ENCODE results near the gene FGGY.

The FGGY gene

DNA sequence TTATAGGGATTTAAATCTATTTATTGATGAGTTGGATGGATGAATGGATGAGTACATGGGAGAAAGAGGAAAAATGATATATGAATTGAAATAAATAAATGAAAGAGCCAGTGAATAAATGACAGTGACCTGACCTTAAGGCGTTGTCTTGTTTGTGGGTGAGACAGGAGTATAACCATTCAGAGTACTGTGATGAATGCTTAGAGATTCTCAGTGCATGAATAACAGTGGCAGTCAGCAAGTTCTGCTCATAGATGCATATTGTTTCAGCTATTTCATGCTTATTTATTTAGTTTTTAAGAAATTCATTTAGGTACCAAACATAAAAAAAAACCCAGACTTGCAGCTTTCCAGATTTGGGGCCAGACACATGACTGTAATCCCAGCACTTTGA lies 116.4 kb downstream of the FGGY start:
- H3K4me3 ChIP-seq (ENCODE audit: low read depth, low read length) = no peak overlapping the region
- ChIA-PET POLR2A (no interaction called here), CTCF (interaction anchor here (1.8 kb wide), 1 partner anchor 286 kb away, joined by 4 read pairs; no protein-coding TSS in a partner anchor)
- DNase-seq (ENCODE audit: low read depth, low spot score) = no peak
- TF ChIP-seq, protein P1, sequence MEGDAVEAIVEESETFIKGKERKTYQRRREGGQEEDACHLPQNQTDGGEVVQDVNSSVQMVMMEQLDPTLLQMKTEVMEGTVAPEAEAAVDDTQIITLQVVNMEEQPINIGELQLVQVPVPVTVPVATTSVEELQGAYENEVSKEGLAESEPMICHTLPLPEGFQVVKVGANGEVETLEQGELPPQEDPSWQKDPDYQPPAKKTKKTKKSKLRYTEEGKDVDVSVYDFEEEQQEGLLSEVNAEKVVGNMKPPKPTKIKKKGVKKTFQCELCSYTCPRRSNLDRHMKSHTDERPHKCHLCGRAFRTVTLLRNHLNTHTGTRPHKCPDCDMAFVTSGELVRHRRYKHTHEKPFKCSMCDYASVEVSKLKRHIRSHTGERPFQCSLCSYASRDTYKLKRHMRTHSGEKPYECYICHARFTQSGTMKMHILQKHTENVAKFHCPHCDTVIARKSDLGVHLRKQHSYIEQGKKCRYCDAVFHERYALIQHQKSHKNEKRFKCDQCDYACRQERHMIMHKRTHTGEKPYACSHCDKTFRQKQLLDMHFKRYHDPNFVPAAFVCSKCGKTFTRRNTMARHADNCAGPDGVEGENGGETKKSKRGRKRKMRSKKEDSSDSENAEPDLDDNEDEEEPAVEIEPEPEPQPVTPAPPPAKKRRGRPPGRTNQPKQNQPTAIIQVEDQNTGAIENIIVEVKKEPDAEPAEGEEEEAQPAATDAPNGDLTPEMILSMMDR (IDR thresholded peaks at IDR 0.05; ENCODE audit: insufficient read depth, low read length, missing control alignments) = no peak

DNA sequence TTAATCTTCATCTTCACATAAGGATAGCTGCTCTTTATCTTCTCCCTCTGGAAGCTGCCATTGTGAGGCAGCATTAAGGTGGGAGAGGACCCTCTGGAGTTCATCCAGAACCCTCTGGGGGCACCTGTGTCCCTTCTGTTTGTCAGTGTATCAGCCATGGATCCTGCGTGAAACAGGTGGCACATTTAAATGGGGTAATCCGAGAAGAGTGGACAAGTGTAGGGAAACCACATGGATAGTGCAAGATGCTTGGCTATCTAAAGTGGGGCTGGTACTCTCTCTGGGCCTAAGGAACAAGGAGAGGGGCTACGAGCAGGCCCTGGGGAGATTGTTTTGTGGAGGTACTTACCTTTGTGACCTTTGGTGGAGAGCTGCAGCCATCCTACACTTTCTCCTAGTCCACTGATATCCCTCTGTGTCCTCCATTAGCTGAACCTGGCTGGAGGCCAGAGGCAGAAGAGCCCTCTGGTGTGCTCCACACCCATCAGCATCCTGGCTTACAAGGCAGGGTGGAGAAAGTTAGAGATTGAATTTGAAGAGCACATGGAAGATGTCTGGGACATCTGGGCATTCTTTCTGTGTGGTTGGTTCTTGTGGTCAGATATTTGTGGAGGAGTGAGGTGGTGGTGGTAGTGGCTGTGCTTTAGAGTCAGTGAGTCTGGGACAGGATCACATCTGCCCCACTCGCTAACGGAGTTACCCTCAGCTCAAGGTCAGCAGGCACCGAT lies 117.7 kb downstream of the FGGY start:
- no peak overlapping the region for H3K4me3 ChIP-seq (ENCODE audit: low read depth, low read length)
- TF ChIP-seq, protein P1 (IDR thresholded peaks at IDR 0.05; ENCODE audit: insufficient read depth, low read length, missing control alignments) = no peak
- DNase-seq (ENCODE audit: low read depth, low spot score) = no peak
- ChIA-PET POLR2A (no interaction called here), CTCF (interaction anchor here (1.0 to 1.8 kb wide), 2 partner anchors 17 to 285 kb away, joined by 3 to 4 read pairs; no protein-coding TSS in a partner anchor)

DNA sequence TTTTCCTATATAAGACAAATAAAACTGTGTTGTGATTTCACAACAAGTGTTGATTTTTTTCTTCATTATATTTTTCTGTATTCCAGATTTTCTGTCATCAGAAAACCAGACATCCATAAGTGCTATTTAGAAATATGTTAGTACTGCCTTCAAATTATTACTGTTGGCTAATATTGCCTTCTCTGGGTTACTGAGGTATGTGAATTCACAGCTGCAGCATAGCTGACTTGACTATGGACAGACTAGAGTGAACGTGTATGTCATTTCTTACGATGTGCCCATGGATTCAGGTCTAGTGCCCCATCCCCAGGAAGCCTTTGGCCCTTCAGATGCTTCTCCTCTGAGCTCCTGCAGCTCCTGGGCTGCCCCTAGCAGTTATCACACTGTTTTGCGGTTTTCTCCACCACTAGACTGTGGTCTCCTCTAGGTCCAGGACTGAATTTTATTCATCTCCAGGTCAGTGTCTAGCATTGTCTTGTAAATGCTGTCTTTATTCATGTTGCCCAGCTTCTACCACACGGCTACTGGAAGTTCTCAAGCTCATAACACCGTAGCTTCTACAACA lies 118.5 kb downstream of the FGGY start:
- no peak overlapping the region for H3K4me3 ChIP-seq (ENCODE audit: low read depth, low read length)
- TF ChIP-seq, protein P1 (IDR thresholded peaks at IDR 0.05; ENCODE audit: insufficient read depth, low read length, missing control alignments) = no peak
- DNase-seq (ENCODE audit: low read depth, low spot score) = no peak
- POLR2A ChIA-PET = no interaction called here
- CTCF ChIA-PET = interaction anchor here (1.5 to 1.6 kb wide), 2 partner anchors 15 to 17 kb away, joined by 3 to 5 read pairs; no protein-coding TSS in a partner anchor

DNA sequence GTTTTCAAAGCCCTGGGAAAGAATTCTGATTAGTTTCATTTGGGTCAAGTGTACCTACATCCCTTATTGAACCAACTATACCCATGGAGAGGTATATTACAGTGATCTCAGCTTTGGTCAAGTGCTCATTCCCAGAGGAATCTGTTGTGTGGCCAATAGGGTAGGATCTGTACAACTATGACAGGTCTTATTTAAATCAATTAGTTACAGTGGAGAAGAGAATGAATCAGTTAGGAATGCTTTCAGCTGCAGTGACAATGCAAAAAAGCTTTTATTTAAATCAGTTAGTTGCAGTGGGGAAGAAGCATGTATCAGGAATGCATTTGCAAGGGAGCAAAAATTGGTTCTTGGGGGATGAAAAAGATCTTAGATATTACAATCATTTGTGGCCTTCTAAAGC lies 119.0 kb downstream of the FGGY start:
- H3K4me3 ChIP-seq (ENCODE audit: low read depth, low read length) = no peak overlapping the region
- CTCF ChIA-PET = interaction anchor here (1.5 to 1.6 kb wide), 2 partner anchors 14 to 16 kb away, joined by 3 to 5 read pairs; no protein-coding TSS in a partner anchor
- POLR2A ChIA-PET = no interaction called here
- TF ChIP-seq, protein P1 (IDR thresholded peaks at IDR 0.05; ENCODE audit: insufficient read depth, low read length, missing control alignments) = no peak
- no peak for DNase-seq (ENCODE audit: low read depth, low spot score)

DNA sequence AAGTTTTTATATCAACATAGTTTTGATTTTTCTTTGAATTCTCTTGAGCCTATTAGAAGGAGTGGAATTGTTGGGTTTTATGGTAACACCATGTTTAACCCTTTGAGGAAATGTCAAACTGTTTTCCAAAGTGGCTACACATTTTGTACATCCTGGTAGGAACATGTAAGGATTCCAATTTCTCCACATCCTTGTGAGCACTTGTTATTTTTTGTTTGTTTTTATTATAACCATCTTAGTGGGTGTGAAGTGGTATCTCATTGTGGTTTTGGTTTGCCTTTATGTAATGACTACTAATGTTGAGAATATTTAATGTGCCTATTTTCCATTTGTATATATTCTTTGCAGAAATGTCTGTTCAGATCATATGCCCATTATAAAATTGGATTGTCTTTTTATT lies 120.5 kb downstream of the FGGY start:
- TF ChIP-seq, protein P1 (IDR thresholded peaks at IDR 0.05; ENCODE audit: insufficient read depth, low read length, missing control alignments) = no peak
- POLR2A ChIA-PET = no interaction called here
- DNase-seq (ENCODE audit: low read depth, low spot score) = no peak
- CTCF ChIA-PET = interaction anchor here (1.6 kb wide), 1 partner anchor 13 kb away, joined by 3 read pairs; no protein-coding TSS in a partner anchor
- no peak overlapping the region for H3K4me3 ChIP-seq (ENCODE audit: low read depth, low read length)

DNA sequence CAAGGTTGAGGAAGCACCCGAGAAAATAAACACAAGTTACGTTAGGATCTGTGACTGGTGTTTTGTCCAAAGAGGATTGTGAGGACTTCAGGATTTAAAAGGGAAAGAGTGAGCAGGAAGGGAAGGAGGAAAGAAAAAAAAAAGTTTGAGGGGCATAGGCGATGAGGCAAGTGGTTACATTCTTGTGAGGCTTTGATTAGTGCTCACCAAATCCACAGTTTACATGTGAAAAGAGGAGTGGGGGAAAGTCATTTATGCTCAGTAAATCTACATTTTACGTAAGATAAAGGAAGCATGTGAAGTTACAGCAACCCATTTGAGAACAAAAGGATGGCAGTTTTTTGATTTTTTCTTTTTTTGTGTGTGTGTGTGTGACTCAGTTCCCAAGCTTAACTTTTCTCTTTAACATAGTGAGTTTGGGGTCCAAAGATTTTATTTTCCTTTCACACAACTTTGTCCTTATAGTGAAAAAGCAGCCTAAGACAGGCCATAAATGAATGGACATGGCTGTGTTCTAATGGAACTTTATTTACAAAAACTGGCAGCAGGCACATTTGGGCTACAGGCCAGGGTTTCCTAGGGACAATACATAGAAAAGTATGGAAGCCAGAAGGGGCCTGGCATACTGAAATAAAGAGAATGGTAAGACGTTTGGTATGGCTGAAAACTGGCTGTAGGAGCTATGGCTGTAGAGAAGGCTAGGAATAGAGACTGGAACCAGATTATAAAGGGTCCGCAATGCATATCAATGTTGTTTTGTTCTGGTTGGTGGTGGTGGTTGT lies 121.7 kb downstream of the FGGY start:
- ChIA-PET CTCF (interaction anchor here (0.7 kb wide), 1 partner anchor 281 kb away, joined by 3 read pairs; no protein-coding TSS in a partner anchor), POLR2A (no interaction called here)
- no peak overlapping the region for H3K4me3 ChIP-seq (ENCODE audit: low read depth, low read length)
- DNase-seq (ENCODE audit: low read depth, low spot score) = no peak
- TF ChIP-seq, protein P1 (IDR thresholded peaks at IDR 0.05; ENCODE audit: insufficient read depth, low read length, missing control alignments) = no peak

Data from AG04449 (cell line).